Embryonic facial prominence (tissue), 1 donor: Measurements from ENCODE around the gene CDHR3.
"Not testable (repeated sequence)": the region's sequence is repeated elsewhere in the genome, so short reads cannot be mapped to it uniquely, and the experiment has no call there.

ENCODE experiments used
- DNase-seq: peaks from one replicate; pipeline ENCODE4 v3.0.0-alpha.2; 2016; ENCODE audit errors: extremely low spot score

The CDHR3 gene, protein sequence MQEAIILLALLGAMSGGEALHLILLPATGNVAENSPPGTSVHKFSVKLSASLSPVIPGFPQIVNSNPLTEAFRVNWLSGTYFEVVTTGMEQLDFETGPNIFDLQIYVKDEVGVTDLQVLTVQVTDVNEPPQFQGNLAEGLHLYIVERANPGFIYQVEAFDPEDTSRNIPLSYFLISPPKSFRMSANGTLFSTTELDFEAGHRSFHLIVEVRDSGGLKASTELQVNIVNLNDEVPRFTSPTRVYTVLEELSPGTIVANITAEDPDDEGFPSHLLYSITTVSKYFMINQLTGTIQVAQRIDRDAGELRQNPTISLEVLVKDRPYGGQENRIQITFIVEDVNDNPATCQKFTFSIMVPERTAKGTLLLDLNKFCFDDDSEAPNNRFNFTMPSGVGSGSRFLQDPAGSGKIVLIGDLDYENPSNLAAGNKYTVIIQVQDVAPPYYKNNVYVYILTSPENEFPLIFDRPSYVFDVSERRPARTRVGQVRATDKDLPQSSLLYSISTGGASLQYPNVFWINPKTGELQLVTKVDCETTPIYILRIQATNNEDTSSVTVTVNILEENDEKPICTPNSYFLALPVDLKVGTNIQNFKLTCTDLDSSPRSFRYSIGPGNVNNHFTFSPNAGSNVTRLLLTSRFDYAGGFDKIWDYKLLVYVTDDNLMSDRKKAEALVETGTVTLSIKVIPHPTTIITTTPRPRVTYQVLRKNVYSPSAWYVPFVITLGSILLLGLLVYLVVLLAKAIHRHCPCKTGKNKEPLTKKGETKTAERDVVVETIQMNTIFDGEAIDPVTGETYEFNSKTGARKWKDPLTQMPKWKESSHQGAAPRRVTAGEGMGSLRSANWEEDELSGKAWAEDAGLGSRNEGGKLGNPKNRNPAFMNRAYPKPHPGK

DNA sequence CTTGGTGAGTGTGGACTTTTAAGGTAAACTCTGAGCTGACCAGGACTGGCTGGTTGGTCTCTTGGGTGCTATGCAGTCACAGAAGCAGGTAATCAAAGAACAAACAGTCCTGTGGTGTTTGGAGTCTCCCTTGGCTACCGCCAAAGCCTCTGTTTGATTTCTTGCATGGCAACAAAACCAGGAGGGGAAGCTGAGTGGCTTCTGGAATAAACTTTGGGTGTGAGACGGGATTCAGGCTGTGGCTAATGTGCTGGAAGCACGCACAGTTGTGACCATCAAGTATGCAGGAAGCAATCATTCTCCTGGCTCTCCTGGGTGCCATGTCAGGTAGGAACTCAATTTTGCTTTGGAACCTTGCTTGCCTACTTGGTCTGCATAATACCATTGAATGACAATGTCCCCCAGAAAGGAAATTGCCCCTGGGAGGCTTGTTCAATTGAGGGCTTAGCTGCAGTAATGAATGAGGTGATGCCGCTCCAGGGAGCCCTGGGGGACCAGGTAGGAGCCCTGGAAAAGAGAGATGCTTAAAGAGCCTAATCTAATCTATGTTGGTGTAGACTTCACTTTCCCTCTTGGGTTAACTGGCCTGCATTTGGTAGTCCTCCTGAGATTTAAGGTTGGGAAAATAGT is at the start of gene CDHR3:
TSS of gene CDHR3 (plus strand) at position 227 of the 630 bp plus-strand sequence. CDS start at position 282, 55 bp downstream.
- DNase-seq, result no peak

DNA sequence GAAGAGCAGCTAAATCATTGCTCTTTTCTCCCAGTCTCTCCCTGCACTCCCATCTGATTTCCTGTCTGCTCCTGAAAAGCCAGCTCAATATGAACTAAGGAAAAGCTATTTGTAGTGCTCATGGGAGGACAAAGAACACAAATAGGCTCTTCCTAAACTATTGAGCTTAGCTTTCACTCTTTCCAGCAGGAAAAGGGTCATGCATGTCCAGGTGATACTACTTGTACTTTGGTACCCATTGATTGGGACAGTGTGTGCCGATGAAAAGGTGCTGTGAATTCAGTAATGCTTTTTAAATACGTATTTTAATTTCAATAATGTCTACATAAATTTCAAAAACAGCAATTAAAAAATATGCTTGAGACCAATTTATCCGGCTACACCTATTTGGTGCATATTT is 49.1 kb upstream of the CDHR3 start:
- DNase-seq, result no peak

DNA sequence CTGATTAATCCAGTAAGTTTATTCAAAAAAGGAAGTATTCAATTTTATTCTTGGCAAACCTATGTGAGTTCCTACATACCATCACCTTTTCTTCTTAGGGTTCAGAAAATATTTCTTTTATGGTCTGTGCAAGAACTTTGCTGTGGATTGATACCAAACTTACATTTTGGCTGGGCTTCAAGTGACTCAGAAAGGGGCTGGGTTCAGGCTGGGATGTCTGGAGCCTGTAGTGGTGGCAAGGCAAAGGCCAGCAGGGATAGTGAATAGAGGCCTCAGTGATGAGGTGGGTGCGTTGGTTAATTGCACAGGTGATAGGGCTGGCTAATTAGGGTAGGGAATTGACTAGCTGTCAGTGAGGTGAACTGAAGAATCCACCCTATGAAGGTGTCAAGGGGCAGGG is 46.5 kb upstream of the CDHR3 start:
- no peak for DNase-seq

DNA sequence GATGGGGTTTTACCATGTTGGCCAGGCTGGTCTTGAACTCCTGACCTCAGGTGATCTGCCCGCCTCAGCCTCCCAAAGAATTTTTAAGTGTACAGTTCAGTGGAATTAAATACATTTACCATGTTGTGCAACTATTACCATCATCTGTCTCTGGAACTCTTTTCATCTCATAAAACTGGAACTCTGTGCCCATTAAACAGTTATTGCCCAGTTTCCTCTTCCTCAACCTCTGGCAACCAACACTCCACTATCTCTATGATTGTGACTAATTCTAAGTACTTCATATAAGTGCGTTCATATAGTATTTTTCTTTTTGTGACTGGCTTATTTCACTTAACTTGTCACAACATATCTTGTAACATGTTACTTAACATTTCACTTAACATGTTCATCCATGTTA is 45.4 kb upstream of the CDHR3 start:
- no peak for DNase-seq

DNA sequence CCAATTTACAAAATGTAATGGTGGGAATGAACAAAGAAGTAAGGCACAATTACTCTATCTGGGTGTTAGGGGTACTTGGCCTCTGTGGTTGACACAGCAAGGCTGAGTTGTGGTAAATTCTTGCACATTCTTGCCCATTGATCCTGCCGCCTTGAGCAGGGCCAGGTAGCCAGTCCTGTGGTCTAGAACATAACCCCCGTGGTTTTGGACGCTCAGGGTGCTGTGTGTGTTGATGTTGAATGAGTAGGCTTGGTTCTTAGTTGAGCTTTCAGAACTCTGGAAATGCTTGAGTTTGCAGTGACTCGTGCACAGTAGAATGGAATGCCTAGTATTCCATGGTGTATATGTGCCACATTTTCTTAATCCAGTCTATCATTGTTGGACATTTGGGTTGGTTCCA is 42.3 kb upstream of the CDHR3 start:
- DNase-seq, result no peak

DNA sequence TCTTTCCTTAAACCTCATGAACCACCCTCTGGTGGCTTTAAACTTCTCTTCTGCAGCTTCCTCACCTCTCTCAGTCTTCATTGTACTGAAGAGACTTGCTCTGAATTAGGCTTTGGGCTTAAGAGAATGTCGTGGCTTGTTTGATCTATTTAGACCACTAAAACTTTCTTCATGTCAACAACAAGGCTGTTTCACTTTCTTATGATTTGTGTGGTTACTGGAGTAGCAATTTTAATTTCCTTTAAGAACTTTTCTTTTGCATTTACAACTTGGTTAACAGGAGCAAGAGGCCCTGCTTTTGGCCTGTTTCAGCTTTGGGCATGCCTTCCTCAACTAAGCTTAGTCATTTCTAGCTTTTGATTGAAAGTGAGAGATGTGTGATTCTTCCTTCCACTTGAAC is 38.1 kb upstream of the CDHR3 start:
- no peak for DNase-seq

DNA sequence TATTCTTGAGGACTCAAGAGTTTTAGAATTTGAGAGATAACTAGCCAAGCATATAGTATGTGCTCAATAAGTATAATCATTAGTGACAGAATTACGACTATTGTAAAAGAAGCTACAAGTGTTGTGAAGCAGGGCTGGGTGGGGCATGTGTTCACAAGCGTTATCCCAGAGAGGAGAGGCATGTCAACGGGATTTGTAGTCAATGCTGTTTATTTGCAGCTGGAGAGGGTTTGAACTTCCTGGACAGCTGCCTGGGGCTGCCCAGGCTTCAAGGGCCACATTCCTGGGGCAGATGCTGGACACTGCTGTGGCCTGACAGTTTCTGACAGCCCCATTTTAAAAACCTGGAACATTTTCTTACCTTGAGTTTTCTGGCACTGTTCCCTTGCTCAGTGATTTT is 36.9 kb upstream of the CDHR3 start:
- DNase-seq, result no peak

DNA sequence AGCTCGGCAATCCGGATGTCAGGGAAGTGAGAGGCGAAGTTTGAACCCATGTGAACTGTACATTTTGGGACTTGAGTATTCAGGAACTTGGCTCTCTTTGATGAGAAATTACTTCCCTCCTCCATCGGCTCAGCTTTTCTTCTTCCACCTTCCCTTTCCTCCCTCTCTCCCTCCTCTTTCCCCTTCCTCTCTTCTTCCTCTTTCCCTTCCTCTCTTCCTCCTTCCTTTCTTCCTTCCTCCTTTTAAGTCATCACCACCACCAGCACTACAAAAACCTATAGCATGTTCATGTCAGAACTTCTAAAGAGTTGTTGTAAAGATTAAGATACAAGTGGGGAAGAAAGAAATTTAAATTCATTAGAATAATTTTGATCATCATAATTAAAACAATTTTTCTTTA is 31.9 kb upstream of the CDHR3 start:
- DNase-seq, result no peak

DNA sequence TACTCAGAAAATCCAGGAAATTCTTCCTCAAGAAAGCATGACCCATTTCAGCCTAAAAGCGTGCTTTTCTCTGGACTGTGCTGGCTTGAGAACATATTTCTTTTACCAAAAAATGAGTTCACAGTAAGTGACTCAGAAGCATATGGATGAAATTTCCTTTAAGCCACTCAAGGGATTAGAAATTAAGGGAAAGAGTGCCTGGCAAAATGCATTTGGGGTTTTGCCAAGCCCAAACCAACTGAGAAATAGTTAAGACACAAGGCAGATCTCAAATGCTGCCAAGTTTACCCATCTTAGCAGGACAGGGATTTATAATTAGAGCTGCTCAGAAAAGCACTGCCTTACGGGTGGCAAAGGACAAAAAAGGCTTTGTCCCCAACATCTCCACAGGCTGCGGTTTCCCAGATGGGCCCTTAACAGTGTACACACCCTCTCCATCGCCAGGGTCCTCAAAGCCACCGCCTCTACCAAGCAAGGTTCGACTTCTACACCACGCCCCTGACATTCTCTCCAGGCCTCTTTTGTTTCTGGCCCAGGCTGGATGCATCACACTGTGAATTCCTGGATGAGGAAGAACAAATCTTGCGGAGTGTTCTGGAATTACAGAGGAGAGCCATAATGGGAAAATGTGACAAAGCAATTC is 30.1 kb upstream of the CDHR3 start:
- peak; percentile 30 for DNase-seq

DNA sequence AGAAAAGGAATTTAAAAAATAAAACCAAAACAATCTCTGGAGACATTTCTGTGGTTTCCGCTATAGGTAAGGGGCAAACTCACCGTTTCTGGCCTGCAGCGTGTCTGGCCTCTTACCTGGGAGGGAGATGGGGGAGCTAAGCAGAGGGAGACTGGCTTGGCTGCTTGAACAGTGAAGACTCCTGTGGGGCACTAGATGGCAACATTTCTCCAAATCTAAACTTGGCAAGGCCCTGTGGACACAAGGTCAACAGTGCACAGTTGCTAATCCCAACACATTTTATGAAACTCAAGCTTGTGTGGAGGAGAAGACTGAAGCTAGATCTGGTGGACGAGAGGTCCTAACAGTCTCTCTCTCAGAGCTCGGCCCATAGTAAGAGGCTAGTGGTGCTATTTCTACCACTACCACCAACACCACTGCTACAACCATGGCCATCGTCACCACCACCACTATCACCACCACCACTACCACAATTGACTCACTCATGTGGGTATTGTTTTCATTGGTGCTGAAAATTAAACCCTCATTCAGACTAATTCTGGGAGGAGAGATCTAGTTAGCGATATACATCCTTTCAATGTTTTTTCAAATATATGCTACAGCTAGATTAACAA is 28.4 kb upstream of the CDHR3 start:
- DNase-seq, result no peak

DNA sequence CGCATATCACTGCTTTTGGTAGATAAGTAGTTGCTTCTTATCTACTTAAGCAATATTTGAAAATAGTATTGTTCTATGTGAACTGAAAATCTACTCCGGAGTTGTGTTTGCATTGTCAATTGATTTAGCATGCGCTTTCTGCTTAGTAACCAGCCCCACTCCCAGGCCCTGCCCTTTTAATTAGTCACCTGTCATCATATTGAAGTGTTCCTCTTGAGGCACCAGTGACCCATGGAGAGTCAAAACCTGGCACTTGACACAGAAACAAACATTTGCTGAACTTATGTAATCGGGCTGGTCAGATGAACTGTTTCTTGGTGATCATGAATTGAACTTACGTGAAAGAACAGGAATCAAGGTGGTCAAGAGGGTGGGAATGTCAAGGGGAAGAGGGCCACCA is 27.8 kb upstream of the CDHR3 start:
- no peak for DNase-seq

DNA sequence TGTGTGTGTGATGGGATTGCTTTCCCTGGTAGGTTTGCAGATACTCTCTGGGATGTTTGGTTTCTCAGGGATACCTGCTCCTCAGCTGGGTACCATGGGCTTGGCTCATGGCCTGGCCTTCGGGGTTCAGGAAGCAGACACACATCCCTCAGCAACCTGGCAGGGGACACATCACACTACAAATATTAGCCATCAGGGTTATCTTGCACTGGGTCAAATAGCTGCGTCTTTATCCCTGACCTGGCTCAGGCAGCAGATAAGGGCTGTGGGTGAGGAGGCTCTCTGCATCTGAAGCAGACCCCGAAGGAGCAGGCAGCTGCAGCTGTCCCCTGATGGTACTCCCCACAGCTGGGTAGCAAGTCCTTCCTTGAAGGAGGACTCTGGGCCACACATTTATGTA is 25.7 kb upstream of the CDHR3 start:
- DNase-seq, result no peak

DNA sequence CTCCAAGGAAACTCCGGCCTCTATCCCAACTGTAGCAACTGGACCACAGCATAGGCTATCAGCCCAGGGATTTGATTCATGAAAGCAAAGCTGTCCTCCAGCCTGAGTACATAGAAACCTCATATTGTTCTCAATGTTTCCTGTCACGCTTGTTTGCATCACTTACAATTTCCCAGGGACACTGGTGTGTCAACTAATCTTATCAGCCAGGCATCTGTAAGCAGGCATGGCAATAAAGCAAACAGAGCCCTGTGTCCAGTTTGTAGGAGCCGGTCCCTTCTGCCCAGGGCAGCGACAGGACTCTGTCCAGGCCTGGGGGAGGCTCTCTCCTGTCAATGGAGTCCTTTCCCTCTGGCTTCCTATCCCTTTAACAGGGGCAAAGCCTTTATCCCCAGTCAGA is 23.0 kb upstream of the CDHR3 start:
- DNase-seq, result no peak

DNA sequence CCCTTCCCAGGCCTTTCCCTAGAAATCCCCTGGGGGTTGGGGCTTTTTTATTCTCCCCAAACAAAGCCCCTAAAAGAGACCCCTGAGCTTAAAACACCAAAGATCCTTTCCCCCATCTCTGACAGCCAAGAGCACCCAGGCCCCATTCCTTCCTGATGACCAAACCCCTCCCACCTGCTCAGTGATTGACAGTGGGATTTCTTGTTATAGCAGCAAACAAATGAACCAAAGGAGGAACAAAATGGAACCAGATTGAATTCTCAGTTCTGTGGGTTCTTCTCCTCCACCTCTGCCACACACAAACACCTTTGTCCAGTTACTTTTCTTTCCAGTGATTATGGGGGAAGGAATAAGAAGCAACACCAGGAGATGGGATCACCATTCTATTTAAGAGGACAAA is 21.5 kb upstream of the CDHR3 start:
- no peak for DNase-seq

DNA sequence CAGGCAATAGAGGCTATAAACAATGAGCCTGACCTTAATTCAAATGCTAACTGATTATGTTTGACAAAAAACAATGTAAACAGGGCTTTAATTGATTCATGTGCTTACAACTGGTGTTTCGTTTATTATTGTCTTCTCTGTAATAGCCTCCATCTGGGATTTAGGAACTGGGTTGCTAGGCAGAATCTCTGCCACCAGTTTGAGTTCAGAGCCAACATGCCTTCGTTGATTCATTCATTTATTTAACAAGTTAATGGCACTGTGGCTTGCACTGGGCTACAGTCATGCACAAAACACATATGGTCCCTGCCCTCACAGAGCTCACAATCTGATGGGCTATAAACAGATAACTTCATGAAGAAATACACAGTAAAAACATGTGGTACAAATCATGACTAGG is 19.6 kb upstream of the CDHR3 start:
- DNase-seq, result no peak

DNA sequence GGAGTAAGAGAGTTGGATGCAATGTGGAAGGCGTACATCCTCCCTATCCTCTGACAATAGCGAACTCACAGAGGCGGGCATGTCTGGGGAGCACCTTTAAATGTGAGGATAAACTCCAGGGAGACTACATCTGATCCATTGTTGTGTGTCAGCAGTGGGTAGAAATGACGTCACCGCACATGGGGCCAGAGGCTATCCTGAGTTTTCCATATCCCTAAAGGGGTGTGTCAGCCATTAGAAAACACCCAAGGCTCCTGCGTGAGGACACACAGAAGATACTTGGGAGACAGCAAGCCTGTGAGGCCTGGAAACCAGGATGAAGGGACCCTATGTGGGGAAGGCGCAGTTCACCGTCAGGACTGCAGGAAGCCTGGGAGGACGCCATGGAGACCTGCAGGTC is 17.2 kb upstream of the CDHR3 start:
- no peak for DNase-seq

DNA sequence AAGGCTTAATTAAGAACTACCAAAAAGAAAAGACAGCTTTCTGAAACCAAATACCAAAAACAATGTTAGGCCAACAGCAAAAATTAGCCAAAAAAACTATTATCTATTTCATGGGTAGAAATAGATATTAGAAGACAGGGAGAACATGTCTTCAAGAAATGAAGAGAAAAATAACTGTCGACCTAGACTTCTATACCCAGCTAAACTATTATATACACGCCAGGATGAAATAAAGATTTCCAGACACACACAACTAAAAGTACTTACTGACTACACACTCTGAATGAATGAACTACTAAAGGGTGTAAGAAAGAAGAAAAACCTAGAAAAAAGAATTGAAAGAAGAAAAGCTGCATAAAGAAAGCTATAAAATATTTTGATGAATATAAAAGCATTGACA is 11.5 kb upstream of the CDHR3 start:
- no peak for DNase-seq

DNA sequence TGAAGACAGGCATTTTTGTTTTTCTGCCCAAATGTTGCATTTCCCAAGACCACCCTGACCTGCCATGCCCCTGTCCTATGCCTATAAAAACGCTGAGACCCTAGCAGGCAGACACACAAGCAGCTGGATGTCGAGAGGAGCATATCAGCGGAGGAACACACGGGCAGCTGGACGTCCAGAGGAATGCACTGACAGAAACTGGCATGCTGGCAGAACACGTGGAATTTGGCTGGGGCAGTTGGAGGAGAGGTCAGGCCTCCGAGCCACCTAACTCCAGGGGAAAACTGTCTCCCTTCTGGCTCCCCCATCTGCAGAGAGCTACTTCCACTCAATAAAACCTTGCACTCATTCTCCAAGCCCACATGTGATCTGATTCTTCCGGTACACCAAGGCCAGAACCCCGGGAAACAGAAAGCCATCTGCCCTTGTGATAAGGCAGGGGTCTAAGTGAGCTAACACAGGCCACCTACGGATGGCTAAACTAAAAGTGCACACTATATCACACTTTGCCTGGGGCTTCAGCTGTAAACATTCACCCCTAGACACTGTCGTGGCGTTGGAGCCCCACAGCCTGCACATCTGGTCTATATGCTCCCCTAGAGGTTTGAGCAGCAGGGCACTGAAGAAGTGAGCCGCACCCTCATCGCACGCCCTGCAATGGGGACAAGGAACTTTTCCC is 10.0 kb upstream of the CDHR3 start:
- DNase-seq, result no peak

DNA sequence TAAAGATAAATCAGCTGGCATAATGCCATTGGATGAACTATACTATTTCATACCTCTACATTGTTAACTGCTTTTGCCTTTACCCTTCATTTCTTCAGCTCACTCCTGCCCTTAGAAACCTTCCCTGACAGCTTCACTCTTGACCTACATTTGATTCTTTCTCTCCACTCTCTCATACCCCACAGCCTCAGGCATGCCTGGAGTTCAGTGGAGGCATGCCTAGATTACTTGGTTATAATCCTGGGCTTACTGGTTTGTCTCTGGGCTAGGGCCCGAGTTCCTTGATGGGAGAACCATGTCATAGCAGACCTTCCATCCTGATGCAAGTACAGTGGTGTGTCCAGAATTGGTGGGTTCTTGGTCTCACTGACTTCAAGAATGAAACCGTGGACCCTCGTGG is 8.4 kb upstream of the CDHR3 start:
- DNase-seq, result no peak

DNA sequence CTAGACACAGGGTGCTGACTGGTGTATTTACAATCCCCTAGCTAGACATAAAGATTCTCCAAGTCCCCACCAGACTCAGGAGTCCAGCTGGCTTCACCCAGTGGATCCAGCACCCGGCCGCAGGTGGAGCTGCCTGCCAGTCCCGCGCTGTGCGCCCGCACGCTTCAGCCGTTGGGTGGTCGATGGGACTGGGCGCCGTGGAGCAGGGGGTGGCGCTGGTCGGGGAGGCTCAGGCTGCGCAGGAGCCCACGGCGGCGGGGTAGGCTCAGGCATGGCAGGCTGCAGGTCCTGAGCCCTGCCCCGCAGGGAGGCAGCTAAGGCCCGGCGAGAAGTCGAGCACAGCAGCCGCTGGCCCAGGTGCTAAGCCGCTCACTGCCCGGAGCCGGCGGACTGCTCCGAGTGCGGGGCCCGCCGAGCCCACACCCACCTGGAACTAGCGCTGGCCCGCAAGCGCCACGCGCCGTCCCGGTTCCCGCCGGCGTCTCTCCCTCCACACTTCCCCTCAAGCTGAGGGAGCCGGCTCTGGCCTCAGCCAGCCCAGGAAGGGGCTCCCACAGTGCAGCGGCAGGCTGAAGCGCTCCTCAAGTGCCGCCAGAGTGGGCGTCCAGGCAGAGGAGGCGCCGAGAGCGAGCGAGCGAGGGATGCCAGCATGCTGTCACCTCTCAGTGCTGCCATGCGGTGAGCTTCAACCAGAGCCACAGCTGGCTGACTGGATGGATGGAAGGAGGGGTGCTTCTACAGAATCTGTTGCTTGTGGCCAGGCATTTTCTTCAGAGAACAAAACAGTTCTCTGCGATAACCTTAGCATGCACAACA is 7.2 kb upstream of the CDHR3 start:
- DNase-seq, result not testable (repeated sequence)
